ENCODE data around the gene CARMIL1.

DNA sequence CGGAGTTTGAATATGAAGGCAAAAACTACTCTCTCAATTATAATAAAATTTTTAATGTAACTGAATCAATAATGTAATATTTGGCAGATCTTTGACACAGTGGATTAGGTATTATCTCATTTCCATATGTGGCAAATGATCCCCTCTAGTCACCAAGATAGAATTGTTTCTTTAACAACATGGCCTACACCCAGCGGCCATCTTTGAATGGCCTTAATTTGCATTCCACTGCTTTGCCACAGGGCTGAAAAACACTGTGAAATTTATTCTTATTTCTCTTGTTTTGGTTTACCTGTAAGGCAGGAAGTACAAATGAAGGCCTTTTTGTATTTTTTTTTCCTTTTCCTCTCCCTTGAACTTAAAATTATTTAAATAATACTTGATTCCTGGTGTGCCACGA lies 210.2 kb downstream of the CARMIL1 start:
- TF ChIP-seq CTCF (IDR thresholded peaks at IDR 0.05) (no peak), POLR2A (IDR thresholded peaks at IDR 0.05) (no peak)
